Smooth muscle cell (in vitro differentiated cells): ENCODE measurements around the gene CRYGS. TPM values are rescaled to one million over a fixed set of nuclear protein-coding genes. Genes with fewer than 3 reads are reported as not detected.

Experiments
- DNase-seq: peaks from one replicate; lab custom pipeline; 2025; ENCODE audit not compliant: unreplicated experiment; lab: John Stamatoyannopoulos, UW
- H2AFZ ChIP-seq: fragments of 200-600 bp; sonication (generic); 2 replicates; pipeline ENCODE4 v1.6.0; 2016; ENCODE audit warnings: antibody characterized with exemption, low read depth, mild to moderate bottlenecking
- H3F3A ChIP-seq: fragments of 200-600 bp; sonication (generic); 2 replicates; pipeline ENCODE4 v1.6.0; 2017; ENCODE audit warnings: antibody characterized with exemption, low read depth
- H3K27ac ChIP-seq: fragments of 200-600 bp; sonication (generic); 2 replicates; pipeline ENCODE4 v1.5.1; 2016; ENCODE audit warnings: low read depth, mild to moderate bottlenecking
- H3K27me3 ChIP-seq: fragments of 200-600 bp; sonication (generic); 2 replicates; pipeline ENCODE4 v1.6.1; 2016; ENCODE audit warnings: low read depth, mild to moderate bottlenecking
- H3K36me3 ChIP-seq: fragments of 200-600 bp; sonication (generic); 2 replicates; pipeline ENCODE4 v1.5.1; 2016; ENCODE audit warnings: low read depth
- H3K4me1 ChIP-seq: fragments of 200-600 bp; sonication (generic); 2 replicates; pipeline ENCODE4 v1.5.1; 2016; ENCODE audit warnings: low read depth
- H3K4me2 ChIP-seq: fragments of 200-600 bp; sonication (generic); 2 replicates; pipeline ENCODE4 v1.6.0; 2016; ENCODE audit warnings: mild to moderate bottlenecking
- H3K4me3 ChIP-seq: fragments of 200-600 bp; sonication (generic); 2 replicates; pipeline ENCODE4 v1.5.1; 2016; ENCODE audit warnings: mild to moderate bottlenecking
- H3K79me2 ChIP-seq: fragments of 200-600 bp; sonication (generic); 2 replicates; pipeline ENCODE4 v1.6.0; 2016; ENCODE audit warnings: low read depth, mild to moderate bottlenecking
- H3K9ac ChIP-seq: fragments of 200-600 bp; sonication (generic); 2 replicates; pipeline ENCODE4 v1.6.0; 2016; ENCODE audit warnings: low read depth
- H3K9me3 ChIP-seq: fragments of 200-600 bp; sonication (generic); replicated peaks from 2 replicates; pipeline ENCODE4 v1.5.1; 2016; ENCODE audit warnings: low read depth
- H4K20me1 ChIP-seq: fragments of 200-600 bp; sonication (generic); 2 replicates; pipeline ENCODE4 v1.6.0; 2016; ENCODE audit warnings: low read depth
- CTCF ChIP-seq: fragments of 200-600 bp; sonication (generic); IDR thresholded peaks from 2 replicates; pipeline ENCODE4 v1.5.1; 2017; ENCODE audit warnings: borderline replicate concordance, mild to moderate bottlenecking, antibody characterized with exemption; ENCODE audit not compliant: insufficient read depth, poor library complexity, severe bottlenecking
- whole genome bisulfite sequencing: methylation state at CpG from one replicate; pipeline ENCODE4 v1.1.7; 2016; ENCODE audit warnings: low lambda C conversion rate; 5-methylcytosine and 5-hydroxymethylcytosine counted together
- polyA plus RNA-seq: library from polyadenylated mRNA; unstranded; fragments of >200 nt; fragmentation: Nextera tagmentation; extraction: Ambion mirVana; gene quantifications from 2 replicates; pipeline ENCODE4 v1.2.1, GENCODE V29; 2016
- total RNA-seq: library from RNA; depleted of rRNA; stranded (reverse); fragments of >200 nt; gene quantifications from 2 replicates; pipeline ENCODE4 v1.2.3, GENCODE V29; 2014

Gene CRYGS
- total and polyA plus RNA-seq, 2 experiments from 2014 or later: 5.5 to 6.6 TPM

DNA sequence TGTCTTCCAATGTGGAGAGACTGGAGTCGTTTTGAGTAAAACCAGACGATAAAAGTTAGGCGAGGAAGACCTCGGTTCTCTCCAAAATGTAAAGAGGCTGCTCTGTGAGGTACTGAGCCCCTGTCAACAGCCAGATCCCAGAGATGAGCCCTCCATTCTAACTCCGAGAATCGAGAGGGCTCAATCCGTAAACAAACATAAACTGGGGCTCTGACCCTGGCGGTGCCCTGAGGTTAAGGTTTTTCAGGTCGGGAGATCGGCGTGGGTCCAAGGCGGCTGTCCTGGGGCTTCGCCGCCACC, 22.5 kb upstream of the CRYGS start:
- H3K36me3 ChIP-seq: no peaks in the 10 kb centered on the region
- no peak for TF ChIP-seq CTCF
- H3K27me3 ChIP-seq: no peaks in the 10 kb centered on the region
- H2AFZ ChIP-seq: peak overlapping the region; percentile 99
- H3K9me3 ChIP-seq: no peaks in the 10 kb centered on the region
- H3K4me2 ChIP-seq: peak overlapping the region; percentile 91
- peaks cover 36% of the 10 kb centered on the region for H3K79me2 ChIP-seq
- peaks cover 16% of the 10 kb centered on the region for H3K4me1 ChIP-seq
- H4K20me1 ChIP-seq: no peaks in the 10 kb centered on the region
- under 1% methylated on average over 14 of the region's 14 CpGs for WGBS
- H3F3A ChIP-seq: no peaks in the 10 kb centered on the region
- peak overlapping the region; percentile 78 for H3K9ac ChIP-seq
- peak overlapping the region; percentile 66 for H3K27ac ChIP-seq
- H3K4me3 ChIP-seq: peak overlapping the region; percentile 76
- DNase-seq: no peak

DNA sequence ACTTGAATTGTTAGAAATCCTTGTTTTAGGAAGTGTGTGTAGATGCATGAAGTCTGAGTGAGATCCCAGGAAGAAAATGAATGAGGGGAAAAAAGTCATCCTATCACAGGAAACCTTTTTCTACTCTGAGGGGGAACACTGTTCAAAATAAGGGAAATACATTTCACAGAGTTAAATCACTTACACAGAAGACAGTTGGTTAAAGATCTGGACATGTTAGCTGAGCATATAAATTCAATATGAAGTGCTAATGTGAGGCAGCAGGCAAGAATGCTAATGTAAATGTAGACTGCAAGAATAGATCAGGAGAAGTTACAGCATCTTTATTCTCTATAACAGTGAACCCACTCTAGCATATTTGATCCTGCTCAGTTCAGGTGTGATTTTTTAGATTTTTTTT, 20.4 kb upstream of the CRYGS start:
- TF ChIP-seq CTCF: no peak
- Histone ChIP-seq H3K4me1 (peaks cover 6% of the 10 kb centered on the region), H3F3A (no peaks in the 10 kb centered on the region), H3K36me3 (no peaks in the 10 kb centered on the region), H3K27ac (no peak overlapping the region), H4K20me1 (peaks cover 7% of the 10 kb centered on the region), H3K4me3 (no peak overlapping the region), H2AFZ (no peak overlapping the region), H3K9ac (no peak overlapping the region), H3K79me2 (peaks cover 24% of the 10 kb centered on the region), H3K4me2 (no peak overlapping the region), H3K27me3 (no peaks in the 10 kb centered on the region), H3K9me3 (no peaks in the 10 kb centered on the region)
- DNase-seq: no peak

DNA sequence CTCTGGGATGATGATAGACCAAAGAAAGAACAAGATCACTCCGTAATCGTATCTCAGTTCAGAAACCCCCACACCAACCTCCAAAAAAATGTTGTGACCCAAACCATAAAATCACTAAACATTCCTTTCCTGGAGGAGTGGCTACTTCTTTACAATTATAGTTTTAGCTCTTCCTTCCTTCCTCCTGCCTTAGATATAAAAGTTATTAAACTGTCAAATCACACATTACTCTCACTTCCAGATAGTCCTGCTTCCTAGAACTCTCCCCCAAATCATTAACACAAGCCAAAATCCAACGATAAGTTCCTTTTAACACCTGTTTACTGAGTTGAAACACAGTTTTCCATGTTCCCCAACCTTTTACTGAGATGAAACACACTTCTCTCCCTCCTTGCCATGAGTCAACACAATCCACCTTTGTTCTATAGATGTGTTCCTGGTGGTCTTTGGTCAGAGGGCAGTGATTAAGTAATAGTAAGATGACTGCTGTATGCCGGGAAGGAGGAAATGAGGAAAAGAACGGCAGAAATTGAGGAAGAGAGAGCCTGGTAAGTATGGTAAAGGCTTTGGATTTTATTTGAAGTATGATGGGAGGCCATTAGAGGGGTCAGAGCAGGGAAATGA, 8.3 kb upstream of the CRYGS start:
- H3K4me3 ChIP-seq: no peak overlapping the region
- H3K79me2 ChIP-seq: no peaks in the 10 kb centered on the region
- H3K4me1 ChIP-seq: no peaks in the 10 kb centered on the region
- H3K27ac ChIP-seq: no peak overlapping the region
- no peak for TF ChIP-seq CTCF
- no peaks in the 10 kb centered on the region for H3K27me3 ChIP-seq
- H2AFZ ChIP-seq: no peak overlapping the region
- H3F3A ChIP-seq: no peaks in the 10 kb centered on the region
- H3K4me2 ChIP-seq: no peak overlapping the region
- WGBS: 93% methylated on average over 5 of the region's 5 CpGs
- H3K36me3 ChIP-seq: peaks cover 26% of the 10 kb centered on the region
- no peak overlapping the region for H3K9ac ChIP-seq
- DNase-seq: no peak
- H4K20me1 ChIP-seq: no peaks in the 10 kb centered on the region
- H3K9me3 ChIP-seq: no peaks in the 10 kb centered on the region

- DNase-seq: no peak
- no peak overlapping the region for H3K4me2 ChIP-seq
- no peak overlapping the region for H3K27ac ChIP-seq
- no peak overlapping the region for H2AFZ ChIP-seq
- no peaks in the 10 kb centered on the region for H3K4me1 ChIP-seq
- no peaks in the 10 kb centered on the region for H3K79me2 ChIP-seq
- no peak for TF ChIP-seq CTCF
- no peak overlapping the region for H3K4me3 ChIP-seq
- no peaks in the 10 kb centered on the region for H4K20me1 ChIP-seq
- no peaks in the 10 kb centered on the region for H3F3A ChIP-seq
- whole genome bisulfite sequencing: 88% methylated on average over 6 of the region's 6 CpGs
- H3K36me3 ChIP-seq: peaks cover 26% of the 10 kb centered on the region
- H3K9ac ChIP-seq: no peak overlapping the region
- no peaks in the 10 kb centered on the region for H3K27me3 ChIP-seq
- H3K9me3 ChIP-seq: no peaks in the 10 kb centered on the region
Measured at GRCh38 chr3:186551387-186551786, 7.2 kb upstream of the CRYGS start.
